Measurements from ENCODE around the gene GTF3A.

DNA sequence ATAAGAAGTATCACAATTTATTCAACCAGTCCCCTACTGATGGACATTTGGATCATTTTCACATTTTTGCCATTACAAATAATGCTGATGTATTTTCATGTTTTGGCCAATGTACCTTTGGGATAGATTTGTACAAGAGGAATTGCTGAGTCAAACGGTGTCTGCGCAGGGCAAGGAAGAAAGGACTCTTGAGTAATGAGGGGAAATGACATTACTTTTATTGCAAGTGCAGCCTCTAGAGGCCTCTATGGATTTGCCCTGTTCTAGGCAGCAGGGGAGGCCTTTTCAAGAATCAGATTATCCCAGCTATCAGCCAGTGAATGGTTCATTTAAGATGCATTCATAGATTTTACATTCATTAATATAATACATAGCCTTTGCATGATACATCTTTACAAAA lies 32.9 kb upstream of the GTF3A start:
- TF ChIP-seq, protein P1, sequence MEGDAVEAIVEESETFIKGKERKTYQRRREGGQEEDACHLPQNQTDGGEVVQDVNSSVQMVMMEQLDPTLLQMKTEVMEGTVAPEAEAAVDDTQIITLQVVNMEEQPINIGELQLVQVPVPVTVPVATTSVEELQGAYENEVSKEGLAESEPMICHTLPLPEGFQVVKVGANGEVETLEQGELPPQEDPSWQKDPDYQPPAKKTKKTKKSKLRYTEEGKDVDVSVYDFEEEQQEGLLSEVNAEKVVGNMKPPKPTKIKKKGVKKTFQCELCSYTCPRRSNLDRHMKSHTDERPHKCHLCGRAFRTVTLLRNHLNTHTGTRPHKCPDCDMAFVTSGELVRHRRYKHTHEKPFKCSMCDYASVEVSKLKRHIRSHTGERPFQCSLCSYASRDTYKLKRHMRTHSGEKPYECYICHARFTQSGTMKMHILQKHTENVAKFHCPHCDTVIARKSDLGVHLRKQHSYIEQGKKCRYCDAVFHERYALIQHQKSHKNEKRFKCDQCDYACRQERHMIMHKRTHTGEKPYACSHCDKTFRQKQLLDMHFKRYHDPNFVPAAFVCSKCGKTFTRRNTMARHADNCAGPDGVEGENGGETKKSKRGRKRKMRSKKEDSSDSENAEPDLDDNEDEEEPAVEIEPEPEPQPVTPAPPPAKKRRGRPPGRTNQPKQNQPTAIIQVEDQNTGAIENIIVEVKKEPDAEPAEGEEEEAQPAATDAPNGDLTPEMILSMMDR (IDR thresholded peaks at IDR 0.05) = no peak
- TF ChIP-seq, protein P2, sequence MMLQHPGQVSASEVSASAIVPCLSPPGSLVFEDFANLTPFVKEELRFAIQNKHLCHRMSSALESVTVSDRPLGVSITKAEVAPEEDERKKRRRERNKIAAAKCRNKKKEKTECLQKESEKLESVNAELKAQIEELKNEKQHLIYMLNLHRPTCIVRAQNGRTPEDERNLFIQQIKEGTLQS (CRISPR knock-in tag; conservative IDR thresholded peaks at IDR 0.05) = no peak
- TF ChIP-seq TEAD1 (CRISPR knock-in tag; IDR thresholded peaks at IDR 0.05) (no peak), CREB1 (CRISPR knock-in tag; IDR thresholded peaks at IDR 0.05) (no peak), SMAD4 (CRISPR knock-in tag; IDR thresholded peaks at IDR 0.05) (no peak)

Data from WTC11 (cell line).